Psoas muscle (tissue), 8 donors: ENCODE measurements around the gene PGA5. TPM values are rescaled to one million over a fixed set of nuclear protein-coding genes. Genes with fewer than 3 reads are reported as not detected.

ENCODE experiments used
- ATAC-seq, 4 donors: fragments of 200-7000 bp; cut with Tn5 transposase; one replicate each; pipeline ENCODE4 v1.9.1; 2020; ENCODE audit warnings: moderate library complexity in 3 of 4, mild to moderate bottlenecking in 2 of 4
- DNase-seq, 2 donors: peaks; one replicate each; pipeline ENCODE4 v3.0.0-alpha.2; 2020
- H3K27ac ChIP-seq: fragments of 200-600 bp; one replicate; pipeline ENCODE4 v1.8.0; 2022
- H3K27me3 ChIP-seq, 3 donors: fragments of 200-600 bp in 1 of 3; one replicate each; pipeline versions ENCODE4 v1.6.1 to v1.8.0; 2013 to 2022; ENCODE audit warnings: low read length in 2 of 3, mild to moderate bottlenecking in 2 of 3, moderate library complexity in 1 of 3; ENCODE audit not compliant: insufficient read depth in 3 of 3
- H3K36me3 ChIP-seq, 2 donors: fragments of 200-600 bp in 1 of 2; one replicate each; pipeline versions ENCODE4 v1.6.1 to v1.8.0; 2013 to 2022; ENCODE audit warnings: low read depth in 1 of 2, mild to moderate bottlenecking in 1 of 2, moderate library complexity in 1 of 2; ENCODE audit not compliant: insufficient read depth in 1 of 2
- H3K4me1 ChIP-seq: fragments of 200-600 bp; one replicate; pipeline ENCODE4 v1.8.0; 2022
- H3K4me3 ChIP-seq: fragments of 200-600 bp; one replicate; pipeline ENCODE4 v1.8.0; 2022; ENCODE audit warnings: mild to moderate bottlenecking
- H3K9me3 ChIP-seq: fragments of 200-600 bp; one replicate; pipeline ENCODE4 v1.8.0; 2022
- CTCF ChIP-seq: fragments of 200-600 bp; IDR thresholded peaks from one replicate; pipeline ENCODE4 v1.8.0; 2022; ENCODE audit warnings: antibody characterized with exemption
- WGBS, 3 donors: extraction: QIAGEN DNeasy Blood & Tissue Kit; methylation state at CpG; one replicate each; pipeline versions ENCODE4 v1.1.6 to v1.1.7; 2013; 5-methylcytosine and 5-hydroxymethylcytosine counted together
- intact Hi-C, 2 donors: fragments of 100-400 bp; cut with DNase I; formaldehyde crosslinking; loops; one replicate each; pipeline versions ENCODE4 v1.11.0 to v1.14.2; 2022
- polyA plus RNA-seq, 3 donors: library from polyadenylated mRNA; stranded (reverse); fragments of 200-250 nt; gene quantifications; one replicate each; pipeline ENCODE4 v1.2.3, GENCODE V29; 2013
- total RNA-seq, 4 donors: library from RNA; stranded (reverse); fragmentation: NEBNext Ultra II Directional in 2 of 4; extraction: Animal tissue kit (Norgen Biotek cat#: 25700) in 2 of 4; gene quantifications; one replicate each; pipeline versions ENCODE4 v1.2.1 to v1.2.4, GENCODE V29; 2021 to 2023
- donor health status: healthy with polysubstance abuse.
- donor health status: DM: no; HTN: no; CAD: no; lungs with moderate emphysema.
- donor health status: Bipolar disorder and iron deficiency.
- donor health status: healthy.
- donor health status: DM: yes; HTN: yes; CAD: no.
- donor health status: DM: no; HTN: no; CAD: no.
- donor health status: DM: no; HTN: no; CAD: no.
- donor health status: DM: yes; HTN: yes; CAD: no.

Gene PGA5
- total and polyA plus RNA-seq, 7 donors: 0.17 to 0.44 (median 0.30) TPM; not detected in 3

GRCh38 chr11:61264371-61264770 is 23.4 kb downstream of the PGA5 start:
- DNase-seq (no peak), ATAC-seq (no peak)
- Histone ChIP-seq H3K27ac (no peak overlapping the region), H3K27me3 (no peaks in the 10 kb centered on the region), H3K9me3 (no peaks in the 10 kb centered on the region), H3K4me3 (no peak overlapping the region), H3K36me3 (peaks cover 0 to 2% of the 10 kb centered on the region in 2 donors), H3K4me1 (no peaks in the 10 kb centered on the region)
- intact Hi-C loops: no loop called here
- no peak for TF ChIP-seq CTCF
- 95 to 99% (median 97%) methylated on average over 6 of the region's 6 CpGs for WGBS, 3 donors

GRCh38 chr11:61264795-61265194 is 23.8 kb downstream of the PGA5 start:
- H3K27me3 ChIP-seq: no peaks in the 10 kb centered on the region
- TF ChIP-seq CTCF: no peak
- 90 to 95% (median 90%) methylated on average over 14 of the region's 14 CpGs for WGBS, 3 donors

DNA sequence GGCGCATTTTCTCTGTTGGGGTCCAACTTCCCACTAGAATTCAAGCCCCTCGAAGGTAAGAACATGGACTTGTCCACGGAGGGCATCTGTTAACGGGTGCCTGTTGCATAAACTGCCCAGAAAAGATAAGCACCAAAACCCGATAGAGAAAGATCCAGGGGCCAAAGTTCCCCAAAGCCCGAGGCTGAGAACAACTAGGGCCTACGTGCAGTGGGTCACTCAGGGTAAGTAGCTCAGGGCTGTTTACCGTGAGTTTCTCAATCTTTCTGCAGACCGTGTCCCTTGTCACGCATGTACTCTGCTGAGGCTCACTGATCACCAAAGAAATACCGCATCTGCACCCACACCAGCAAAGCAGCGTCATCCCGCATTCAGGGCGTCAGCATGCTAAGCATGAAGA is 24.4 kb downstream of the PGA5 start:
- no peaks in the 10 kb centered on the region for H3K4me1 ChIP-seq
- H3K4me3 ChIP-seq: no peak overlapping the region
- 89 to 97% (median 91%) methylated on average over 14 of the region's 14 CpGs for WGBS, 3 donors
- H3K27ac ChIP-seq: no peak overlapping the region
- DNase-seq (no peak), ATAC-seq (no peak)
- no peaks in the 10 kb centered on the region for H3K27me3 ChIP-seq
- peaks cover 0 to 2% of the 10 kb centered on the region in 2 donors for H3K36me3 ChIP-seq
- H3K9me3 ChIP-seq: no peaks in the 10 kb centered on the region
- TF ChIP-seq CTCF: no peak
- intact Hi-C loops: no loop called here

More at GRCh38 chr11:61264795-61265194, 23.8 kb downstream of the PGA5 start:
- intact Hi-C loops: no loop called here
- DNase-seq: no peak
- no peak overlapping the region for H3K4me3 ChIP-seq
- H3K36me3 ChIP-seq: peaks cover 0 to 2% of the 10 kb centered on the region in 2 donors
- H3K9me3 ChIP-seq: no peaks in the 10 kb centered on the region
- no peaks in the 10 kb centered on the region for H3K4me1 ChIP-seq
- no peak overlapping the region for H3K27ac ChIP-seq
- no peak for ATAC-seq

GRCh38 chr11:61266602-61267001 is 25.6 kb downstream of the PGA5 start:
- Histone ChIP-seq H3K27me3 (no peaks in the 10 kb centered on the region), H3K36me3 (peaks cover 0 to 2% of the 10 kb centered on the region in 2 donors), H3K4me1 (no peaks in the 10 kb centered on the region), H3K9me3 (no peaks in the 10 kb centered on the region), H3K27ac (no peak overlapping the region), H3K4me3 (no peak overlapping the region)
- no peak for TF ChIP-seq CTCF
- intact Hi-C loops: no loop called here
- DNase-seq: no peak
- 82 to 86% (median 82%) methylated on average over 4 of the region's 4 CpGs for WGBS, 3 donors
- ATAC-seq: no peak

GRCh38 chr11:61267437-61267841 is 26.5 kb downstream of the PGA5 start:
- intact Hi-C loops: no loop called here
- no peak overlapping the region for H3K4me3 ChIP-seq
- ATAC-seq (no peak), DNase-seq (no peak)
- WGBS, 3 donors: 58 to 69% (median 62%) methylated on average over 6 of the region's 6 CpGs
- peaks cover 0 to 2% of the 10 kb centered on the region in 2 donors for H3K36me3 ChIP-seq
- TF ChIP-seq CTCF: no peak
- H3K27ac ChIP-seq: no peak overlapping the region
- H3K9me3 ChIP-seq: no peaks in the 10 kb centered on the region
- no peaks in the 10 kb centered on the region for H3K4me1 ChIP-seq
- no peaks in the 10 kb centered on the region for H3K27me3 ChIP-seq
